Smooth muscle cell (in vitro differentiated cells): ENCODE results near the gene SENP6. TPM values are rescaled to one million over a fixed set of nuclear protein-coding genes. Genes with fewer than 3 reads are reported as not detected.

Source experiments
- DNase-seq: peaks from one replicate; lab custom pipeline; 2025; ENCODE audit not compliant: unreplicated experiment; lab: John Stamatoyannopoulos, UW
- H2AFZ ChIP-seq: fragments of 200-600 bp; sonication (generic); 2 replicates; pipeline ENCODE4 v1.6.0; 2016; ENCODE audit warnings: antibody characterized with exemption, low read depth, mild to moderate bottlenecking
- H3F3A ChIP-seq: fragments of 200-600 bp; sonication (generic); 2 replicates; pipeline ENCODE4 v1.6.0; 2017; ENCODE audit warnings: antibody characterized with exemption, low read depth
- H3K27ac ChIP-seq: fragments of 200-600 bp; sonication (generic); 2 replicates; pipeline ENCODE4 v1.5.1; 2016; ENCODE audit warnings: low read depth, mild to moderate bottlenecking
- H3K27me3 ChIP-seq: fragments of 200-600 bp; sonication (generic); 2 replicates; pipeline ENCODE4 v1.6.1; 2016; ENCODE audit warnings: low read depth, mild to moderate bottlenecking
- H3K36me3 ChIP-seq: fragments of 200-600 bp; sonication (generic); 2 replicates; pipeline ENCODE4 v1.5.1; 2016; ENCODE audit warnings: low read depth
- H3K4me1 ChIP-seq: fragments of 200-600 bp; sonication (generic); 2 replicates; pipeline ENCODE4 v1.5.1; 2016; ENCODE audit warnings: low read depth
- H3K4me2 ChIP-seq: fragments of 200-600 bp; sonication (generic); 2 replicates; pipeline ENCODE4 v1.6.0; 2016; ENCODE audit warnings: mild to moderate bottlenecking
- H3K4me3 ChIP-seq: fragments of 200-600 bp; sonication (generic); 2 replicates; pipeline ENCODE4 v1.5.1; 2016; ENCODE audit warnings: mild to moderate bottlenecking
- H3K79me2 ChIP-seq: fragments of 200-600 bp; sonication (generic); 2 replicates; pipeline ENCODE4 v1.6.0; 2016; ENCODE audit warnings: low read depth, mild to moderate bottlenecking
- H3K9ac ChIP-seq: fragments of 200-600 bp; sonication (generic); 2 replicates; pipeline ENCODE4 v1.6.0; 2016; ENCODE audit warnings: low read depth
- H3K9me3 ChIP-seq: fragments of 200-600 bp; sonication (generic); replicated peaks from 2 replicates; pipeline ENCODE4 v1.5.1; 2016; ENCODE audit warnings: low read depth
- H4K20me1 ChIP-seq: fragments of 200-600 bp; sonication (generic); 2 replicates; pipeline ENCODE4 v1.6.0; 2016; ENCODE audit warnings: low read depth
- CTCF ChIP-seq: fragments of 200-600 bp; sonication (generic); IDR thresholded peaks from 2 replicates; pipeline ENCODE4 v1.5.1; 2017; ENCODE audit warnings: borderline replicate concordance, mild to moderate bottlenecking, antibody characterized with exemption; ENCODE audit not compliant: insufficient read depth, poor library complexity, severe bottlenecking
- WGBS: methylation state at CpG from one replicate; pipeline ENCODE4 v1.1.7; 2016; ENCODE audit warnings: low lambda C conversion rate; 5-methylcytosine and 5-hydroxymethylcytosine counted together
- polyA plus RNA-seq: library from polyadenylated mRNA; unstranded; fragments of >200 nt; fragmentation: Nextera tagmentation; extraction: Ambion mirVana; gene quantifications from 2 replicates; pipeline ENCODE4 v1.2.1, GENCODE V29; 2016
- total RNA-seq: library from RNA; depleted of rRNA; stranded (reverse); fragments of >200 nt; gene quantifications from 2 replicates; pipeline ENCODE4 v1.2.3, GENCODE V29; 2014

SENP6 gene
- total and polyA plus RNA-seq, 2 experiments from 2014 or later: 45.0 to 126 TPM

DNA sequence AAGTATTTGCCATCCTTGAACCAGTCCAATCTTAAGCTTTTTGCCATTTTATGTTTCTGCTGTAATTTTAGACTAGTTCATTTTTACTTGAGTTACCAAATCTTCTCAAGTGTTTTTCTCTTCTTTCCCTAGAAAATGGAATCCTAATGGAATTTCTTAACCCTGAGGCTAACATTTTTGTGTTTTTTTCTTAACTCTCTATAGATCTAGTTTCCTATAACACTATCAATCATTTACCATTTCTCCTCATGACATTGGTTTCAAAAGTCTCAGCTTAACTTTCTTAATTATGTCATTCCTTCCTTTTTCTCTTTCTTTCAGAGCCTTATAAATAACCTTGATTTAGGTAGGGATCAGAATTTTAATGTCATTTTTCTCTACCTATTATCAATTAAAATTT lies 54.8 kb downstream of the SENP6 start:
- peaks cover 3% of the 10 kb centered on the region for H4K20me1 ChIP-seq
- no peak overlapping the region for H3K9ac ChIP-seq
- no peaks in the 10 kb centered on the region for H3K4me1 ChIP-seq
- H3K4me3 ChIP-seq: no peak overlapping the region
- TF ChIP-seq CTCF: no peak
- H3K27ac ChIP-seq: peak overlapping the region; percentile 26
- no peaks in the 10 kb centered on the region for H3K27me3 ChIP-seq
- peaks cover 10% of the 10 kb centered on the region for H3K79me2 ChIP-seq
- DNase-seq: no peak
- H3K9me3 ChIP-seq: no peaks in the 10 kb centered on the region
- peaks cover 22% of the 10 kb centered on the region for H3K36me3 ChIP-seq
- H3F3A ChIP-seq: peaks cover 10% of the 10 kb centered on the region
- no peak overlapping the region for H2AFZ ChIP-seq
- H3K4me2 ChIP-seq: peak overlapping the region; percentile 21

- Histone ChIP-seq H3K9ac (no peak overlapping the region), H2AFZ (no peak overlapping the region), H3K4me2 (peak overlapping the region; percentile 21), H3K4me1 (no peaks in the 10 kb centered on the region), H3K9me3 (no peaks in the 10 kb centered on the region), H3K79me2 (peaks cover 10% of the 10 kb centered on the region), H4K20me1 (no peaks in the 10 kb centered on the region), H3K27ac (peak overlapping the region; percentile 45), H3K36me3 (peaks cover 17% of the 10 kb centered on the region), H3F3A (peaks cover 10% of the 10 kb centered on the region), H3K27me3 (no peaks in the 10 kb centered on the region), H3K4me3 (no peak overlapping the region)
- DNase-seq: no peak
- WGBS: 59% methylated on average over 3 of the region's 3 CpGs
- TF ChIP-seq CTCF: no peak
These were observed 55.6 kb downstream of the SENP6 start for GRCh38 chr6:75657327-75657726.

GRCh38 chr6:75666592-75666991 lies 64.9 kb downstream of the SENP6 start:
- H3K36me3 ChIP-seq: peaks cover 27% of the 10 kb centered on the region

More at GRCh38 chr6:75666592-75666991, 64.9 kb downstream of the SENP6 start:
- Histone ChIP-seq H3K4me1 (no peaks in the 10 kb centered on the region), H3K79me2 (peaks cover 21% of the 10 kb centered on the region), H2AFZ (no peak overlapping the region), H3F3A (no peaks in the 10 kb centered on the region), H3K9ac (no peak overlapping the region), H3K27me3 (no peaks in the 10 kb centered on the region), H3K27ac (no peak overlapping the region), H4K20me1 (peaks cover 3% of the 10 kb centered on the region), H3K4me3 (no peak overlapping the region), H3K4me2 (no peak overlapping the region), H3K9me3 (no peaks in the 10 kb centered on the region)
- TF ChIP-seq CTCF: no peak
- 85% methylated on average over 4 of the region's 4 CpGs for WGBS
- DNase-seq: no peak
